Tibial artery (tissue), 4 donors: ENCODE measurements around the gene NPHP4.

Source experiments
- DNase-seq, 2 donors: peaks; one replicate each; pipeline ENCODE4 v3.0.0-alpha.2; 2019
- H3K27ac ChIP-seq, 2 donors: fragments of 200-600 bp; sonication (generic) in 1 of 2; 1 replicate in 1 of 2; 2 replicates in 1 of 2; pipeline ENCODE4 v1.5.1; 2018 to 2019; ENCODE audit warnings: mild to moderate bottlenecking in 1 of 2
- H3K27me3 ChIP-seq, 2 donors: fragments of 200-600 bp; sonication (generic) in 1 of 2; one replicate each; pipeline versions ENCODE4 v1.5.1 to v1.6.0; 2016 to 2019
- H3K36me3 ChIP-seq, 3 donors: fragments of 200-600 bp; sonication (generic) in 2 of 3; one replicate each; pipeline ENCODE4 v1.5.1; 2016 to 2019; ENCODE audit warnings: mild to moderate bottlenecking in 2 of 3
- H3K4me1 ChIP-seq, 4 donors: fragments of 200-600 bp; sonication (generic) in 2 of 4; 1 replicate in 3 of 4; 2 replicates in 1 of 4; pipeline ENCODE4 v1.5.1; 2016 to 2019
- H3K4me3 ChIP-seq, 2 donors: fragments of 200-600 bp; sonication (generic) in 1 of 2; 1 replicate in 1 of 2; 2 replicates in 1 of 2; pipeline ENCODE4 v1.5.1; 2018 to 2019; ENCODE audit warnings: mild to moderate bottlenecking in 2 of 2
- H3K9me3 ChIP-seq, 3 donors: fragments of 200-600 bp; sonication (generic) in 1 of 3; one replicate each; pipeline ENCODE4 v1.5.1; 2016 to 2019
- intact Hi-C: fragments of 100-400 bp; cut with DNase I; formaldehyde crosslinking; loops from one replicate; pipeline ENCODE4 v1.15.0; 2023; ENCODE audit warnings: low total_unique reads
- TF ChIP-seq, protein P1 (sequence below), 2 experiments: fragments of 200-600 bp in 1 of 2; fragments of 450-650 bp in 1 of 2; IDR thresholded peaks; one replicate each; pipeline ENCODE4 v1.5.1; 2017 to 2019; ENCODE audit warnings: antibody characterized with exemption in 2 of 2, mild to moderate bottlenecking in 1 of 2, moderate library complexity in 1 of 2

The NPHP4 gene

DNA sequence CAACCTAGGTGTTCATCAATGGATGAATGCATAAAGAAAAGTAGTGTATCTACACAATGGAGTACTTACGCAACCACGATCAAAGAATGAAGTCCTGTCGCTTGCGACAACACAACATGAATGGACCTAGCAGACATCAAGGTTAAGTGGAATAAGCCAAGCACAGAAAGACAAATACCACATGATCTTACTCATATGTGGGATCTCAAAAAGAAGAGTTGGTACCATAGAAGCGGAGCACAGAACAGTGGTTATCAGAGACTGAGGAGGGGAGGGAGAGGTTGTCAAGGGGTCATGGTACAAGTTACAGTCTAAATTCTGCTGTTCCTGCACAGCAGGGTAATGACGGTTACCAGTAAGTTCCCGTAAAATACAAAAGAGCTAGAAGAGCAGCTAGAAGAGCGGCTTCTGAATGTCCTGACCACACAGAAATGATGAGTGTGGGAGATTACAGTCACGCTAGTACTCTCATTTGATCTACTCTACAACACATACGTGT lies 36.7 kb downstream of the NPHP4 start:
- TF ChIP-seq, protein P1, sequence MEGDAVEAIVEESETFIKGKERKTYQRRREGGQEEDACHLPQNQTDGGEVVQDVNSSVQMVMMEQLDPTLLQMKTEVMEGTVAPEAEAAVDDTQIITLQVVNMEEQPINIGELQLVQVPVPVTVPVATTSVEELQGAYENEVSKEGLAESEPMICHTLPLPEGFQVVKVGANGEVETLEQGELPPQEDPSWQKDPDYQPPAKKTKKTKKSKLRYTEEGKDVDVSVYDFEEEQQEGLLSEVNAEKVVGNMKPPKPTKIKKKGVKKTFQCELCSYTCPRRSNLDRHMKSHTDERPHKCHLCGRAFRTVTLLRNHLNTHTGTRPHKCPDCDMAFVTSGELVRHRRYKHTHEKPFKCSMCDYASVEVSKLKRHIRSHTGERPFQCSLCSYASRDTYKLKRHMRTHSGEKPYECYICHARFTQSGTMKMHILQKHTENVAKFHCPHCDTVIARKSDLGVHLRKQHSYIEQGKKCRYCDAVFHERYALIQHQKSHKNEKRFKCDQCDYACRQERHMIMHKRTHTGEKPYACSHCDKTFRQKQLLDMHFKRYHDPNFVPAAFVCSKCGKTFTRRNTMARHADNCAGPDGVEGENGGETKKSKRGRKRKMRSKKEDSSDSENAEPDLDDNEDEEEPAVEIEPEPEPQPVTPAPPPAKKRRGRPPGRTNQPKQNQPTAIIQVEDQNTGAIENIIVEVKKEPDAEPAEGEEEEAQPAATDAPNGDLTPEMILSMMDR (IDR thresholded peaks at IDR 0.05) = no peak
- DNase-seq = peak in 1 of 2 donors; percentile 10

DNA sequence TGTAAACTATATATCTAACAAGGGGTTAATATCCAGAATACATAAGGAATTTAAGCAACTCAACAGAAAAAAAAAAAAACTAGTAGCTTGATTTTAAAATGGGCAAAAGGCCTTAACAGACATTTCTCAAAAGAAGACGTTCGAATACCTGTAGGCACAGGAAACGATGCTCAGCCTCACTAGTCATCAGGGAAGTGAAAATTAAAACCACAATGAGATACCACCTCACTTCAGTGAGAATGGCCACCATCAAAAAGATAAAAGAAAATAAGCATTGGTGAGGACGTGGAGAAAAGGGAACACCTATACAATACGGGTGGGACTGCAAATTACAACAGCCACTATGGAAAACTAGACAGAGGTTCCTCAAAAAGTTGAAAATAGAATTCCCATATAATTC lies 37.3 kb downstream of the NPHP4 start:
- no peak for DNase-seq
- H3K27me3 ChIP-seq = no peaks in the 10 kb centered on the region
- intact Hi-C loops = no loop called here
- TF ChIP-seq, protein P1 (IDR thresholded peaks at IDR 0.05) = no peak
- H3K4me1 ChIP-seq = no peaks in the 10 kb centered on the region
- peaks cover 18 to 83% (median 52%) of the 10 kb centered on the region in 3 donors for H3K36me3 ChIP-seq
- H3K9me3 ChIP-seq = no peaks in the 10 kb centered on the region
- no peak overlapping the region for H3K27ac ChIP-seq
- no peak overlapping the region for H3K4me3 ChIP-seq

More for the DNA sequence above, 36.7 kb downstream of the NPHP4 start:
- Histone ChIP-seq H3K4me3 (no peak overlapping the region), H3K27ac (no peak overlapping the region), H3K27me3 (no peaks in the 10 kb centered on the region), H3K36me3 (peaks cover 18 to 85% (median 58%) of the 10 kb centered on the region in 3 donors), H3K4me1 (no peaks in the 10 kb centered on the region), H3K9me3 (no peaks in the 10 kb centered on the region)
- intact Hi-C loops = no loop called here

DNA sequence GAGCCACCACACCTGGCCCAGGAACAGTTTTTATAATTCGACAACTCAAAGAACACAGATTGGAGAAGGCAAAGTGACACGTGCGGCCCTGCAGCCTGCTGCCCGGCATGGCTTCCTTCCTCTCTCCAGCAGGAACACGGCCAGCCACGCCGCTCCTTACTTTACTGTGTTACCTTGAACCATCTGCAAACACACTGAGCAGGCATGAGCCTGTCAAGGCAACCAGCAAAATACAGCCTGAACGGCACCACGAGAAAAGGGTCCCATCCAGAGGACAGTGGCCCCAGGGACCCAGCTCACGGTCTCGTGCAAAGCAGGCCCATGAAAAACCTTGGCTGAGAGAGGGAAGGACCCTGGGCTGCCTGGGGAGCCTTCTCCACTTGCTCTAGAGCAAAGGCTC lies 38.8 kb downstream of the NPHP4 start:
- intact Hi-C loops = no loop called here

DNA sequence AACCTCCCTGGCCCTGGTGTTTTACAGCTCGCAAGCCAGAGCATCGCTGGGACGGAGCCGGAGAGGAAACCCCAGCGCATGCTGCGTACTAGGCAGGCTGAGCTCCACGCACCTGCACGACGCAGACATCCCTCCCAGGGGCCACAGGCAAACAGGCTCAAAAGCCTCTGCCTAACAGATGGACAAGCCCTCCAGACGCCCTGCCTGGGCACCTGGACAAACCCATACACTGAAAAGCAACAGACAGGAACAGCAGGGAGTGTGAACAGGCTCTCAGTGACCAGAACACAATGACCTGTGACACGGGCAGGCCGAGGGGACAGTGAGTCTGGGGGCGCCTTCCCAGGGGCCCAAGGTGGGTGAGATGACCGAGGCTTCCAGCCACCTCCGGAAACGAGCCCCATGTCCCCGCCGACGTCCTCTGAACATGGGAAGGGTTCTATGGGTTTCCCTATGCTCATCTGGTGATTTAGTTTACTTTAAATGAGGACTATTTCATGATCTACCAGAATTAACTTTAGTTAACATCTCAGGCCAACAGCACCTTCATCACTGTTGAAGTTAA lies 40.3 kb downstream of the NPHP4 start:
- H3K4me3 ChIP-seq = no peak overlapping the region
- H3K36me3 ChIP-seq = peaks cover 27 to 81% (median 51%) of the 10 kb centered on the region in 3 donors
- DNase-seq = peak; percentile 12 to 29
- no peaks in the 10 kb centered on the region for H3K4me1 ChIP-seq
- H3K27me3 ChIP-seq = no peaks in the 10 kb centered on the region
- TF ChIP-seq, protein P1 (IDR thresholded peaks at IDR 0.05) = no peak
- H3K9me3 ChIP-seq = no peaks in the 10 kb centered on the region
- intact Hi-C loops = no loop called here
- no peak overlapping the region for H3K27ac ChIP-seq

More for the DNA sequence above, 38.8 kb downstream of the NPHP4 start:
- DNase-seq = peak in 1 of 2 donors; percentile 8
- TF ChIP-seq, protein P1 (IDR thresholded peaks at IDR 0.05) = no peak
- Histone ChIP-seq H3K4me1 (no peaks in the 10 kb centered on the region), H3K27me3 (no peaks in the 10 kb centered on the region), H3K4me3 (no peak overlapping the region), H3K27ac (no peak overlapping the region), H3K9me3 (no peaks in the 10 kb centered on the region), H3K36me3 (peaks cover 18 to 75% (median 45%) of the 10 kb centered on the region in 3 donors)

DNA sequence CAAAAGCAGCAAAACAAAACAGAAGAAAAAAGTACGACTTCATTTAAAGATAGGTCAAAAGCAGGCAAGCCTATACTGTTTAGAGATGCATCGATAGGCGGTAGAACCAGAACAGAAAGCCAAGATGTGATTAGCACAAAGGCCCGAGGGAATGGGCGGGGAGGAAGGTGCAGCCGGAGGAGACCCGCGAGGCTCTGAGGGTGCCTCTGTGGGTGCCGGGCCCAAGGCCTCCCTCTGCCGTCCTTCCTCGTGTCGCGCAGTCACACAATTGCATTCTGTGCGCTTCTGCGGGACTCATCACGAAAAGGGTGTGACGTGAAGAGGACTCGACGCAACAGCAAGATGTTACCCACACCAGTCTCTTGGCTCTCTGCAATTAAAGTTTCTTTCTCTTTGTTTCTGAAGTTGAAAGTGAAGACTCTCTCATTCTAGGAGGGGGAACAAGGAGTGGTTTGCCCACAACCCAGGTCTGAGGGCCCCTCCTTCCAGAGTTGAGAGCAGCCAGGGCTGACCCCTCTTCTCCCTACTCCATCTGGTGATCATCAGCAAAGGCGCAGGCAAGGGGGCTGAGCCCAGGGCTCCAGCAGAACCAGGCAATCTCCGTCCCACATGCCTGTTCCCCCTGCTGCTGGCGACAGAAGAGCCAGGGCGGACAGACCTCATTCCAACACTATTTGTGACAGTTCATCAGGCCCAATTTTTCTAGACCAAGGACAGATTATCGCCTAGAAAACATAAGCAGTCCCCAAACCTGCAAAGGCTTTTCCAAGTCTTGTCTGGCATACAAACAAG lies 41.0 kb downstream of the NPHP4 start:
- no peaks in the 10 kb centered on the region for H3K27me3 ChIP-seq
- DNase-seq = peak; percentile 9 to 54
- TF ChIP-seq, protein P1 (IDR thresholded peaks at IDR 0.05) = no peak
- H3K4me3 ChIP-seq = no peak overlapping the region
- H3K36me3 ChIP-seq = peaks cover 31 to 81% (median 53%) of the 10 kb centered on the region in 3 donors
- H3K9me3 ChIP-seq = no peaks in the 10 kb centered on the region
- no peak overlapping the region for H3K27ac ChIP-seq
- intact Hi-C loops = no loop called here
- H3K4me1 ChIP-seq = no peaks in the 10 kb centered on the region
